NCI-H2107 (cell line): ENCODE results near the gene PCNX2.
"Not testable (repeated sequence)": the region's sequence is repeated elsewhere in the genome, so short reads cannot be mapped to it uniquely, and the experiment has no call there.

ENCODE experiments used
- DNase-seq: peaks from one replicate; lab custom pipeline; 2025; lab: John Stamatoyannopoulos, UW

The PCNX2 gene

DNA sequence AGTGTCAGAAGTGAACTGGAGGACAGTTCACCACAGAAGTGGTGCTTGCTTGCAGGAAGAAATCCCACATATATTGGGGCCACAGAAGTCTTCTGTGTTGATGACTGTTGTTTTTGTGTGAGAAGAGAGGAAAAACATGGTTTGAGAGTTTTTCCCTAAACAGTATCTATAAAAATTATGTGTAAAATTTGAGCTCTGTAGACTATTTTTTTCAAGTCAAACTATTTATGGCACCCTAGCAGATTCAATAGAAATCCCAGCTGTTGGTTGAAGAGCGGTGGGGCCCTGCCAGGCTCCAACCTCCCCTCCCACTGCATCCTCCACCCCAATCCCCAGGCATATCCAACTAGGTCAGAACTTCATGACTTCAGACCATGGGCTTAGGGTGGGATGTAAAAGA, 283.5 kb downstream of the PCNX2 start:
- DNase-seq: no peak

DNA sequence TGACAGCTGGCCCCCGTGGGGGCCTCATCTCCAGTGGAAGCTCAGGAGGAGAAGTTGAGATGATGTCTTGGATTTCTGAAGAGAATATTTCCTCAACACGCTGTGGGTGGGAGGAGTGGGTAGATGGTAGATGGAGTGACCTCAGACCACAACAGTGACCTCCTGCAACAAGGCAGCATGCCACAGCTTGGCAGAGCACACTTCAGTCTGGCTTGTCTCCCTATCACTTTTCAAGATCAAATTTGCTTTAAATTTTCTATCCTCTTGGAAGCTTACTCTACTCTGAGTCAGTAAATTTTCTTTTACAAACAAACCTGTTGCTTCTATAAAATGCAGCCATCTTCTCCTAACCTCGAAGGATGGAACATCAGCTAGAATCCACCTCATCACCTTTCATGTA, 285.4 kb downstream of the PCNX2 start:
- DNase-seq: no peak

DNA sequence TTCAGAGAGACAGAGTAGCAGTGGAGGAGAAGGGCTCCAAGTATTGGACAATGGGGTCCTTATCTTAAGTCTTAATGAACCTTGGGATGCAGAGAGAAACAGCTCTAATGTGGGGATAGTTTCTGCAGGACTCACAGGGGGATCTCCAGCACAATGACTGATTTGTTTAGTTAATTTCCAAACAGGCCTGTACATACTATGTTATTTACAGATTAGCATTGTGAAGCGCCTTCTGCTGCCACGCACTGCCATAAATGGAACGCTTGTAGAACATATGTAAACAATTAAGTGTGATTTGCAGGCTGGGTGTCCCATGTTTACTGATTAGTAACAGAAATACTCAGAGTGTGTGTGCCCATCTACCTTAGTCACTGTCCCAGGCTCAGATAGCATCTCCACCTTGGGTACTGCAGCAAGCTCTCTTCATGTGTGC, 289.0 kb downstream of the PCNX2 start:
- no peak for DNase-seq

DNA sequence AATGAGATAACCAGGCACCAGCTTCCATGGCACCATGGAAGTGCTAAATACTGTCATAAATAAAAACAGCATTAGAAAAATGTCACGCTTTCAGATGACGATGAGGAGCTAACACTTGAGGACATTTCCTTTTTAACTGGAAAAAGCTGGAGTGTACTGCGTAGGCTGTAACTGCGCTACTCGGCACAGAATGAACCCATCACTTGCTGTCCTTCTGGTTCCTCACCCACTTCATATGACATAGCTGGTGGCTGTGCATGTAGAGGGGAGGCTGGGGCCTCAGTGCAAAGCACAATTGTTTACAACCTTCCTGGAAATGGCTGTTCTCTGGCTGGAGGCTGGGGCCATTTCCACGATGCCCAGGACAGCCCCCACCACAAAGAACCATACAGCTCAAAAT, 289.4 kb downstream of the PCNX2 start:
- DNase-seq: no peak

DNA sequence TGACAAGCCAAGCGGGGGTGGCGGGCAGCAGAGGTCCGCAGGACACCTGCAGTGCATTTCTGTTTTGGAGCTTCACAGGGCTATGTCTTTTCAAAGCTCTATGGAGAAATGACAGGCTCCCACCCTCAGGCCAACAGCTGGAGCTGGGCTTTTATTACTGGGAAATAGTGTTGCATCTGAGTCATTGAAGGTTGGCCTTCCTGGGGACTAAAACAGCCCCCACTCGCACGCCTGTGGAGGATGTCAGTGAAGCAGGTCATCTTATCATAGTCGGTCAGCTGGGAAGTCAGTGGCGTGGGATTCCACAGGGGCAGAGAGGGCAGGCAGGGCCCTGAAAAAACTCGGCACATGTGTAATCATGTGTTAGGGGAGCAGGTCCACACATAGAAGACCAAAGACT, 289.8 kb downstream of the PCNX2 start:
- DNase-seq: no peak

DNA sequence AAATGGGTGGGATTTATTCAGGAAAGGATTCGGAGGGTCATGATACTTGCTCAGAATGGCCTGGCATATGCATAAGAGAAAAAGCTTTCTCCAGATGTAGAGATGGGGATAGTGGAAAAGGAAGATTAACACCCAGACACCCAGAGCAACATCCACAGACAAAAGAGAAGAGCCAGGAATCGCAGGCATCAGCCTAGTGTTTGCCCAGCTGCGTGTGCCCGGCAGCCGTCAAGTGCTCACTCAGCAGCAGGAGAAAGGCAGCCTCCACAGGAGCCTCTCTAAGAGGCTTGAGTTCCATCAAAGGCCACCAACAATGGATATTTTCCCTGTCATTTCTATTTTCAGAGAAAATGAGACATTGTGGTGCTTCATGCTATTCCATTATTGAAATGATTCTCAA, 290.4 kb downstream of the PCNX2 start:
- DNase-seq: no peak

DNA sequence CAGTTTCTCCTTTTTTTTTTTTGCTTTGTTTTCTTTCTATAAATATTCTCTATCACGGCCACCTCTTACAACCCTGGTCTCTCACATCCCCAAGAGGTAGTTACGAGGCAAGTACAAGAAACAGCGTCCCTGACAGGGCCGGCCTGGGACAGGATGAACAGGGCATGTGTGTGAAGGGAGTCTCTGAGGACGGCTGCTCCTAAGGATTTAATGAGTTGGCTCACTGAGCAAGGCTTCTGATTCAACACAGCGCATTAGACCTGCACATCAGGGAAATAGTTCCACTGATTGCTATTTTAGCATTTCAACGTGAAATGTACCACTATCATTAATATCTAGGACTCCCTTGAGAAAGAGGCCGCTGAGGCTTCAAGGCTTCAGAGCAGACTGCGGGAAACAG, 291.1 kb downstream of the PCNX2 start:
- DNase-seq: no peak

DNA sequence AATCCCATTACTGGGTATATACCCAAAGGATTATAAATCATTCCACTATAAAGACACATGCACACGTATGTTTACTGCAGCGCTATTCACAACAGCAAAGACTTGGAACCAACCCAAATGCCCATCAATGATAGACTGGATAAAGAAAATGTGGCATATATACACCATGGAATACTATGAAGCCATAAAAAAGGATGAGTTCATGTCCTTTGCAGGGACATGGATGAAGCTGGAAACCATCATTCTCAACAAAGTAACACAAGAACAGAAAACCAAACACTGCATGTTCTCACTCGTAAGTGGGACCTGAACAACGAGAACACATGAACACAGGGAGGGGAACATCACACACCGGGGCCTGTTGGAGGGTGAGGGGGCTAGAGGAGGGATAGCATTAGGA, 291.9 kb downstream of the PCNX2 start:
- not testable (repeated sequence) for DNase-seq

DNA sequence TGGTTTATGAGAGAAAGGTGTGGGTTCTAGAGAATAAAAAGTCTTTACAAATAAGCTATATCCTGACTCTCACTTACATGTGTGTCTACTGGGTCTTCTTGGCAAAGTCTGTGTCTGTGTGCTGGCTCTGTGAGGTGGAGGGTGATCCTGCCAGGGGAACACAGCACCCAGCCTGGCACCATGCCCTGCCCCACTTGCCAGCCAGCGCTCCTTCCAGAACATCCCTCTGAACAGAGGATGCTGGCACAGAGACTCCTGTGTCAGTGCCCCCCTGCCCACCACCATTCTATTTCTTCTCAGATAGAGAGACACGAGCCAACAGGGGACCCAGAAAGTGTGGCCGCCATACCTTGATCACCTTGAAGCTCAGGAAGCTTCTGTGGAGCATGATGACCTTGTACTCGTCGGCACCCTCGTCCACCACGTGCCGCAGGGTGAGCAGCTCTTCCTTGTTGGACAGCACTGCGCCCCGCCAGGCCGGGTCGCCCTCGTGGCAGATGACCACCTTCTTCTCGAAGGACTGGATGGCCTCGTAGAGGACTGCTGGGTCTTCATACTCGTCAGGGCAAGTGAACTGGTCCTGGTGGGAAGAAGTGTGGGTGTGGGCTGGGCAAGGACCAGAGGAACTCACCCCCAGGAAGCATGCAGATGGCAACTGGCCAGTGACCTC, 295.4 kb downstream of the PCNX2 start:
- no peak for DNase-seq

DNA sequence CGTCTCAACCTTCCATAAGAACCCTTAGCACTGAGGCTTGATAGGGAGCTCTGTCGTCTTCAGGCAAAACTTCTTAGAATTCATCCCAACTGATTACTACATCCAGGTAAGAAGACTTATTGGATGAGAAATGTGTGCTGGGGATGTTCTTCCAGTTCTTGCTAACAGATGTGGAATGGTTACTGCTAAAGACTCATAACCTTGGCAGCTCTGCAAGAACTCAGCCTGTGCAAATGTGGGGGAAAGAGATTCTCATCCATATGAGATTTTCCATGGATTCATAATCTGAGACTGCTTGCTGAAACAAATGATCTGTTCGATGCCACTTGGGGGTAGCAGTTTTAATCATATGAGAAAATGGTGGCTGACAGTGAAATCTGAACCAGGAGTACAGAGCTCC, 296.9 kb downstream of the PCNX2 start:
- no peak for DNase-seq

DNA sequence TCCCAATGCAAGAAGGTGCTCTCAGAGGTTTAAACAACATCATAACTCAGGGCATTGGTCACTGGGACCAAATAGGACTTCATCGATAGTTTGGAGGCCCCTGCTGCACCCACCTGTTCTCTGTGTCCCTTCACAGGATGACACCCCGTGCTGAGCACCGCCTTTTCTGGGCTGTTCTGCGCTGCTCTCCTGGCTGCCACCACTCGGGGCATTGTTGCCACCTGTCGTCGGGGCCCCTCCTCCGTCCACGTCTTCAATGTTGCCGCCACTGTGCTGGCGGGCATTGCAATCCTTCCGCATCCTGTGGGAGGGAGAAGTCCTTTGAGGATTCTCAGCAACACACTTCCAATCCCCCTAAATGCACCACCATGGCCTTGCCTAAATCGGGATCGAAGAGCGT, 297.4 kb downstream of the PCNX2 start:
- DNase-seq: no peak

DNA sequence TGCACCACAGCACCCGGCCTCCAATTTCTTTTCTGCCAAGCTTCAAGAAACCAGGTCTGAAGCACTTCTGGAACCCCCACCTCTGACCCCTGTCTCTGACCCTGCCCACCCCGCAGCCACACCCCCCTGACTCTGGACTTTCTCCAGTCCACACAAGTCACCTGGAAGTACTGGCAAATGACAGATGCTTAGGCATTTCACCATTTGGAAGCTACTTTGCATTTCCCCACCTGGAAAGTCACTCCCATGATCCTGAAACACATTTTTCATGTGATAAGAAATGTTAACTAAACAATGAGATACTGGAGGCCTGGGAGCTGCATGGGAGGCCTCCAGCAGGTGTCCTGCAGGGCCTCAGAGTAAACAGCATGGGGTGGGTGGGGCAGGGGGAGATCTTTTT, 299.4 kb downstream of the PCNX2 start:
- DNase-seq: no peak

DNA sequence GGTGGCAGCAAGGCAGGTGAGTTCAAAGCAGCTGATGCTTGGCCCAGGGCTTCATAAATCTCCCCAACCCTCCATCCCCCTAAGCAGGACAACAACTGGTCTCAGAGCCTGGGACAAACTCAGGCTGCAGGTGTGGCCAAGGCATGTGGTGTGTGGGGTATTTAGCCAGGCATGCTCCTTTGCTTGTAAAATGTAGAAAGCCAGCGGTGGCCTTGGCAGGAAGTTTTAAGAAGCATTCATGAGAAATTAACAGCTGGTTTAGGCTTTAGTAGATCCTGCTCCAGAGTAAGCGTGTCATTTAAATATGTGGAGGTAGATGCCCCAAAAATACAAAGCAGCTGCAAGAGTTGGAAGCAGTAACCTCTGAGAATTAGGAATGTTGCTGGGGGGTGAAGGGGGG, 300.3 kb downstream of the PCNX2 start:
- no peak for DNase-seq

DNA sequence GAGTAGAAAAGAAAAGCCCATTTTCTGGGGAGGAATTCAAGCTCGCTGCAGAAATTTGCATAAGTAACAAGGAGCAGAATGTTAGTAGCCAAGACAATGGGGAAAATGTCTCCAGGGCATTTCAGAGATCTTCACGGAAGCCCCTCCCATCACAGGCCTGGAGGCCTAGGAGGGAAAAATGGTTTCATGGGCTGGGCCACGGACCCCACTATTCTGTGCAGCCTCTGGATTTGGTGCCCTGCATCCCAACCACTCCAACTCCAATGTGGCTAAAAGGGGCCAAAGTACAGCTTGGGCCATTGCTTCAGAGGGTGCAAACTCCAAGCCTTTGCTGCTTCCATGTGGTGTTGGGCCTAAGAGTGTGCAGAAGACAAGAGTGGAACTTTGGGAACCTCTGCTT, 302.0 kb downstream of the PCNX2 start:
- DNase-seq: no peak

DNA sequence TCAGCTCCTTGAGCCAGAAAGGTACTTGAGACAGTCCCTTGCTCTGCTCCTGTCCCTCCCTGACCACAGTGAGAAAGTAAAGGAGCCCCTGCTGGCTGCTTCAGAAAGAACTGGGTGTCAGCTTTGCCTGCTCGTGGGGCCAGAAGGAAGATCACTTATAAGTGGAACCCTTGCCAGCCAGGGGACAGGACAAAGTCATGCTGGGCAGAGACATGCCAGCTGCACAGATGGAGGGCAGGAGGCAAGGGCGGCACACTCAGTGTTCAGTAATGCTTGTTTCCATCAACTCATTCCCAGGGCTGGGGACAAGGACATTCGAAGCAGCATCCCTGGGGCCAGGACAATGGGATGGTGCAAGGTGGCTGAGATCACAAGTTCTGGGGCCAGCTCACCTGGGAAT, 303.3 kb downstream of the PCNX2 start:
- no peak for DNase-seq

DNA sequence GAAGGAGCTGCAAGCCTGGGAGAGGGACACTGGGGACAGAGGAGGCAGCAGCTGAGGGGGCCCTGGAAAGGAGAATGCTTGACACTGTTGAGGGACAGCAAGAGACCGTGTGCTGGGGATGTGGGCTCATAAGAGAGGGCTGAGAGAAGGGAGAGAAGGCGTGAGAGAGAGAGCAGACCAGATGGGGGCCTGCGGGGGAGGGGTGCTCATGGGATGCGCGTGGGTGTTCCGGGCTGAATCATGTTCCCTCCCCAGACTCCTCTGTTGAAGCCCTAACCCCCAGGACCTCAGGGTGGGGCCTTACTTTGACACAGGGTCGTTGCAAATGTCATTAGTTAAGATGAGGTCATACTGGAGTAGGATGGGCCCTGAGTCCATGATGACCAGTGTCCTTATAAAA, 304.3 kb downstream of the PCNX2 start:
- no peak for DNase-seq

DNA sequence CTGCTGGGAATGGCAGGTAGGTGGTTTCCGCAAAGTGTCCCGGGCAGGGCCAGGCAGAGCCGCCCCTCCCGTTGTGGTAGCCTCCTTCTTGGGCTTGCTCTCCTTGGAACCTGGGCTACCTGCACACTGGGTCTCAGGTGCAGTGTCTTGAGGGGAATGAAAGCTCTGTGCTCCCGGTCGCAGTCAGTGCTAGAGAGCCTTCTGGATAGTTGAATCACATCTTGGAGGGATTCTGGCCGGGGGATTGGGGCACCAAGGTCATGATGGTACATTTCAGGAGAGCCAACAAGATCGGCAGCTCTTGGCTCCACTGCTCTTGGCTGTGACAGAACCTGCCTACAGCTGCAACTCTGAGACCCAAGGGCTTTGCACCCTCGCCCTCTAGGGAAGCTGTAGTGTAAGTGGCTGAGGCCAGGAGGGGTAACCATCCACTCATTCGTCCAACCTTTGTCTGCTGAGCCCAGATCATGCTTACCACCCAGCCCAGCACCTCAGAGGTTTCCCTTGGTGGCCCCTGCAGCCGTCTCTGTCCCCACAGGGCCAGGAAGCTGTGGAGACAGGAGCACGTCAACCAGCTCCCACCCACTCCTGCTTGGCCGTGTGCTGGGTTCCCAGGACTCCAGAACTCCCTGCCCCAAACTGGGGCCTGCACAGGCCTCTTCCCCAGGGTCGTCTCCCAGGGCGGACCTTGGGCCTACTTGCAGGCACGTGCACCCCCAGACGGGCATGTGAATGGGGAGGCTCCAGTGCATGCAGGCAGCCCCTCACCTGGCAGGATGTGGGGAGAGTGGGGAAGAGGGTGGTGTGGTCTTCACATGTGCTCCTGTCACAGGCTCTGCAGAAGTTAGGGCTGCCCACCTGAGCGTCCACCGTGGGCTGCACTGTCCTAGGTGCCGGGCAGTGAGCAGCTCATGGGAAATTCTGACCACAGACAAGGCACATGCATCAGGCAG, 305.1 kb downstream of the PCNX2 start:
- no peak for DNase-seq

DNA sequence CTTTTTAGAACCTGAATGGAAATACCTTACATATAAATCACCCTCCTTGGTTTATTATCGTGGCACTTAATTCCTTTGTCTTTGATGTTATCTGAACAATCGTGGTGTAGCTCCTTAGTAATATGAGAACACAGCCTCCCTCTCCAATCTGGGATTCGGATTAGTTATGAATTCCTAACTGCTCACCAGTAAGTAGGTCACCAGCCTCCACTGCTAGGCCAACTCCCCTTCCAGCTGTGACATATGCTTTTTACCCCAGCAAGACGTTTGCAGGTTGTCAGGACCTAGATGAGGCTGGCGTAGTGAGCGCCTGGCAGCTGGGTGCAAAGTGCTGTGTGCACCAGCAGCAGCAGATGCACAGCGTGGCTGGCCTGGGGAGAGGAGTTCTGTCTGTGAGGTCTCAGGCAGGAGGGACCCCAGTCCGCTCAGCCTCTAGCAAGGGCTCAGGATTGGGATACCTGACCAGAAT, 306.9 kb downstream of the PCNX2 start:
- no peak for DNase-seq

DNA sequence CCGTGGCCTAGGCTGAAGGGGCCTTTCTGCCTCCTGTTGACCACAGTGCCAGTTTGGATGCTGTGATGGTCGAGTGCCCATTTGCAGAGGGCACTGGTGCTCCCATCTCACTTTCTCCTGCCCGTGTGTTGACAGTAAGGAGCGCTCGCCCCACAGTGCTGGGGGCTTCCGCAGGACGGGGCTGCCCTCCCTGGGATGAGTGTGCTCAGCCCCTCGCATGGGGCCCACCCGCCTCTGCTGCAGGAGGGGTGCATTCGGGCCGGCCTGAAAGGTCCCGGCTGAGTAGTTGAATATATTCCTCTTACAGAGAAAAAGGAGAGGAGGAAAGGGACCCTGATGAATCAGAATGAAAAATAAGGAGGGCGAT, 307.8 kb downstream of the PCNX2 start:
- no peak for DNase-seq

DNA sequence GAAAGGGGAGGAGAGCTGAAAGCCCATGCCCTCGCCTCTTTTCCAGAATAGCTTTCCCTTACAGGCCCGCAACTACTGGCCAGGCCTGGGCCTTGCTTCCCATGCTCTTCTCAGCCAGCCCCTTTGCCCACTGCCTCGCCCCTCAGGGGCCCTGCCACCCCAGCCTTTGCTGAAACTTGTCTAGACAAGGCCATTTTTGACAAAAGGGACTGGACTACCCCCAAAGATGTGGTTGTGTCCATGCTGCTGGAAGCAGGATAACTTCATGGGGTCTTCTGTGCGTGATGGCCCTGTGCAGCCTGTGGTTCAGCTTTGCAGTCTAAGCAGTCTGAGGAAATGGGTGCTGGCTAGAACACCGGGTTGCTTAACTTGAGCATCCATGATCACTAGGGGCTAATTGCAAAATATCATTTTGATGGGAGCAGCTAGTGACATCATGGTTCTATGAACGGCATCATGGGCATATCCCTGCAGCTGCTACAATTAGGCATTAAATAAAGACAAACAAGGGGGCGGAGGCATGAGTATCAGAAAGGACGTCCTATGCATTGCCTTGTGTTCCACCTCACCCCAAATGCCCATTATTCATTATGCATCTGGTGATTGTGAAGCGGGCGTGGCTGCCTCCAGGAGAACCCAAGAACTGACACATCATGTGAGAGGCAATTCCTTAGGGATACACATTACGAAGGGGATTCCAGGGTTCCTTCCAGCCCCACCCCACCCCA, 308.3 kb downstream of the PCNX2 start:
- no peak for DNase-seq

DNA sequence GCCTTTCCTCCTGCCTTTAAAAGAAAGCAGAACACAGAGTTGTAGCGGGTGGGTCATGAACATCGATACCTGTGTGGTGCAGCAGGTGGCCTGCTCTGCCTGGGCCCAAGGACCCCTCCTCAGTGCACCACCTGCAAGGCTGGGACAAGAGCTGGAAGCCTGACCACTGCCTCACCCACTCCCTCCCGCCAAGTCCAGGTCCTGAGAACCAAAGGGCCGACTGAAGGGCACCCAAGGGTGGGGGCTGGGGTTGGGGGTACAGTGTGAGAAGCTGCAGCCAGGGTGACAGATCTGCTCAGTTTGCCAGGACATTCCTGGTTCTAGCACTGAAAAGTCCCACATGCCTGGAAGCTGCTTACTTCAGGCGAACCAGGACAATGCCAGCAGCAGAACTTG, 309.0 kb downstream of the PCNX2 start:
- DNase-seq: no peak

DNA sequence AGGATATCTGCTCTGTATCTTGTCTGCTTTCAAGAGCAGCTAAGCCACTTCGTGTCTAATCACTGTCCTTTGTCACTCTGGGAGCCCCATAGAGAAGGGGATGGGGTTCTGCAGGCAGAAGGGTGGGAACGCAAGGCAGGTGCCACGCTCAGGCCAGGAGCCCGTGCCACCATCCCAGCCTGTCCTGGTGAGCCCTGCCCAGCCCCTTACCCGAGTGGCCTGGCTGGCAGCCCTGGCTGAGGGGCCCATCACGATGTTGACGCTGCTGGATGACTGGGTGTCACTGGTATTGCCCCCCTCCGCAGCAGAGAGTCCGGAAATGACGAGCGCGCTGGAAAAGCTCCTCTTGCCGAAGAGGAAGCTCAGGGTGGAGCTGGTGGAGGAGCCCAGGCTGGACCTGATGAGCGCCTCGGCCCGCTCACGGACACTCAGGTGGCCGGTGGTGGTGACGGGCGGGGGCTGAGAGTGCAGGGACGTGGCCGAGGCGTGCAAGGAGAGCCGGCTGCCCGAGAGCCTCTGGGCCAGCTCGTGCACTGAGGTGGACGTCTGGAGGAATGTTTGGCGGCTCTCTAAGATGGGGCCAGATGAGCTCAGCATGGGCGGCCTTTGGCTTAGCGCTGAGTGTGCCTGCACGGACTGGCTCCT, 309.5 kb downstream of the PCNX2 start:
- DNase-seq: no peak
